RWPE2 (cell line): ENCODE results near the gene GRIP2.

ENCODE experiments used
- ATAC-seq: fragments of 200-7000 bp; cut with Tn5 transposase; 3 replicates; pipeline ENCODE4 v1.9.1; 2021; ENCODE audit warnings: low read depth
- DNase-seq: peaks from one replicate; pipeline ENCODE4 v3.0.0-alpha.2; 2020; ENCODE audit warnings: low spot score
- H3K27ac ChIP-seq: fragments of 450-650 bp; 2 replicates; pipeline ENCODE4 v1.5.1; 2017; ENCODE audit warnings: mild to moderate bottlenecking; ENCODE audit not compliant: poor library complexity, severe bottlenecking
- H3K27me3 ChIP-seq: fragments of 250-450 bp; sonication (Bioruptor Pico); 2 replicates; pipeline ENCODE4 v1.5.1; 2021; ENCODE audit warnings: mild to moderate bottlenecking, moderate library complexity; ENCODE audit not compliant: insufficient read depth, poor library complexity, severe bottlenecking
- H3K36me3 ChIP-seq: fragments of 250-450 bp; sonication (Bioruptor Pico); 2 replicates; pipeline ENCODE4 v1.5.1; 2020; ENCODE audit warnings: low read depth, mild to moderate bottlenecking, moderate library complexity
- H3K4me1 ChIP-seq: fragments of 250-450 bp; sonication (Bioruptor Pico); 2 replicates; pipeline ENCODE4 v1.5.1; 2021; ENCODE audit warnings: mild to moderate bottlenecking, moderate library complexity; ENCODE audit not compliant: insufficient read depth, poor library complexity, severe bottlenecking
- H3K4me3 ChIP-seq: fragments of 250-450 bp; sonication (Bioruptor Pico); 2 replicates; pipeline ENCODE4 v1.5.1; 2021; ENCODE audit warnings: mild to moderate bottlenecking, moderate library complexity; ENCODE audit not compliant: severe bottlenecking
- H3K9me3 ChIP-seq: fragments of 250-450 bp; sonication (Bioruptor Pico); 2 replicates; pipeline ENCODE4 v1.5.1; 2021; ENCODE audit warnings: mild to moderate bottlenecking, moderate library complexity; ENCODE audit not compliant: severe bottlenecking
- TF ChIP-seq, protein P1 (sequence below): fragments of 450-650 bp; IDR thresholded peaks from one replicate; pipeline ENCODE4 v1.5.1; 2017; ENCODE audit warnings: mild to moderate bottlenecking, moderate library complexity; ENCODE audit not compliant: poor library complexity, severe bottlenecking

GRIP2 gene

DNA sequence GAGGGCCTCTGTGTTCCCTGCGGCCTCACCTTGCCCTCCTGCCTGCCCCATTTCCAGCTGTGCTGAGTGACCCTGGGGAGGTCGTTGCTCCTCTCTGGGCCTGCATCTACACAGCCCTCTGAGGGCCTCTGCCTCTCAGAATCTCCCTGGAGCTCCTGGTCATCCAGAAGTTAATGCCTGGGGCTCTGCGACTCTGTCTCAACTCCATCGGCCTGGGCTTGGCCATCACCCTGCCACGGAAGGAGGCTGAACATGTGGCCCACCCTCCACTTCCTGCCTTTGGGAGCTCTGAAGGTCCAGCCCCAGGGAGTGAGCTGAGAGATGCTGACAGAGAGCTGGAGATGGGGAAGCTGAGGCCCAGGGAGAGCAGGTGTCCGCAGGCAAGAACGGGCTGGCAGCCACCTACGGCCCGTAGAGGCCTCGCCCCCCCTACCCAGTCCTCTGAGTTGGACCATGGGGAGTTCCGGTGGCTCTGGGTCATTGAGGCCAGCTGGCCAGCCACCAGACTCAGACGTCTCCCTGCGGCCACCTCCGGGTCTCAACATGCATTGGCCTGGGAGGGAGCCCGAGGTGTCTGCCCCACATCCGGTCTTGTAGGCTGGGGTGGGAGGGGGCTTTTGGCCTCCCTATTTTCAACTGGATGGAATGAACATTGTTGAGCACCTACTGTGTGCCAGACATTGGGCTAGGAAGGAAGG, 34.2 kb downstream of the GRIP2 start:
- H3K36me3 ChIP-seq, result no peaks in the 10 kb centered on the region
- TF ChIP-seq, protein P1, sequence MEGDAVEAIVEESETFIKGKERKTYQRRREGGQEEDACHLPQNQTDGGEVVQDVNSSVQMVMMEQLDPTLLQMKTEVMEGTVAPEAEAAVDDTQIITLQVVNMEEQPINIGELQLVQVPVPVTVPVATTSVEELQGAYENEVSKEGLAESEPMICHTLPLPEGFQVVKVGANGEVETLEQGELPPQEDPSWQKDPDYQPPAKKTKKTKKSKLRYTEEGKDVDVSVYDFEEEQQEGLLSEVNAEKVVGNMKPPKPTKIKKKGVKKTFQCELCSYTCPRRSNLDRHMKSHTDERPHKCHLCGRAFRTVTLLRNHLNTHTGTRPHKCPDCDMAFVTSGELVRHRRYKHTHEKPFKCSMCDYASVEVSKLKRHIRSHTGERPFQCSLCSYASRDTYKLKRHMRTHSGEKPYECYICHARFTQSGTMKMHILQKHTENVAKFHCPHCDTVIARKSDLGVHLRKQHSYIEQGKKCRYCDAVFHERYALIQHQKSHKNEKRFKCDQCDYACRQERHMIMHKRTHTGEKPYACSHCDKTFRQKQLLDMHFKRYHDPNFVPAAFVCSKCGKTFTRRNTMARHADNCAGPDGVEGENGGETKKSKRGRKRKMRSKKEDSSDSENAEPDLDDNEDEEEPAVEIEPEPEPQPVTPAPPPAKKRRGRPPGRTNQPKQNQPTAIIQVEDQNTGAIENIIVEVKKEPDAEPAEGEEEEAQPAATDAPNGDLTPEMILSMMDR, result no peak
- peaks cover 6% of the 10 kb centered on the region for H3K9me3 ChIP-seq
- H3K27me3 ChIP-seq, result no peaks in the 10 kb centered on the region
- DNase-seq, result no peak
- ATAC-seq, result no peak
- no peak overlapping the region for H3K4me3 ChIP-seq
- H3K27ac ChIP-seq, result no peak overlapping the region
- H3K4me1 ChIP-seq, result no peaks in the 10 kb centered on the region

DNA sequence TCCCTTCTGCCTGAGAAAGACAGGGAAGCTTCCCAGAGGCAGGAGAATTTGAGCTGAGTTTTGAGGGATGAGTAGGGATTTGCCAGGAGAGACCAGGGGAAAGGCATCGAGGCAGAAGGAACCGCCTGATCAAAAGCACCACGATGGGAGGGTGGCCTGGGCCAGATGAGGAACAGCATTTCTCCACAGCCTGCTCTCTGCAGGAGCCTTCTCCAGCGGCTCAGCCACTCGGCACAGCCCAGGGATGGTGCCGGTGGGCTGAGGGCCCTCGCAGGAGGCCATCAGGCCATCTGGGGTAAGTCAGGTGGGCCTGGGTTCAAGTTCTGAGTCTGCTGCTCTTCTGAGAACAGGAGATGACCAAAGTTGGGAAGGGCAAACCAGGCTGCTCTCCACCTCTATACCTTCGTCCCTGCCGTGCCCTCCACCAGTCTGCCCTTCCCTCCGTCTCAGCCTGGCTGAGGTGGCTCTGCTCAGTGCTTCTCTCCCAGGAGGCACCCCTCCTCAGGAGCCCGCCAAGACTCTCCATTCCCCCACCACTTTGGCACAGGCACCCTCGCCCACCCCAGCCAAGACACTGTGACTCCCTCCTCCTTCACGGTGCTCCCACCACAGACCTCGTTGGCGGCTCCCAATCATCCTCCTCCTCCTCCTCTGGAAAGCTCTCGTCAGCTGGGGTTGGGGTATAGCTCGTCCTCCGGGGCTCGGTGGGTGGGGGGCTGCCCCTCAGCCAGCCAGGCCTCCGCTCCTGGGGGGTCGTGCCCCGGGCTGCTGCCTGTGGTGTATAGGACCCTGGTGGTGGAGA, 34.9 kb downstream of the GRIP2 start:
- TF ChIP-seq, protein P1, result no peak
- Histone ChIP-seq H3K27ac (no peak overlapping the region), H3K4me3 (no peak overlapping the region), H3K9me3 (peaks cover 6% of the 10 kb centered on the region), H3K4me1 (no peaks in the 10 kb centered on the region), H3K27me3 (no peaks in the 10 kb centered on the region), H3K36me3 (no peaks in the 10 kb centered on the region)
- DNase-seq (no peak), ATAC-seq (no peak)

DNA sequence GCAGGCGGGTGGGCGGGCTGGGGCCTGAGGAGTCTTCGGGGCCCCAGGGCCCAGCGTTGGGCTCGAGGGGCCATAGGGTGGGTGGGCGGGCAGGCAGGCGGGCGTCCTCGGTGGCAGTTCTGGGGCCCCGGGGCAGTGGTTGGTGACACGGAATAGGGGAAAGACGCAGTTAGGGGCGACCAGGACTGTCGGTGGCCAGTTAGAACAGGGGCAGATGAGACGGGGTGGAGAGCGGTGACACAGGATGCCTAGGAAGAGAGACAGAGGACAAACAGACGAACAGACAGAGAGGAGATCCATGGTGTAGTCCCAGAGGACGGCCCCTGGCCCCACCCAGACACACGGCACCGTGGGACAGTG, 36.5 kb downstream of the GRIP2 start:
- DNase-seq (peak; percentile 7), ATAC-seq (no peak)
- Histone ChIP-seq H3K9me3 (peaks cover 6% of the 10 kb centered on the region), H3K36me3 (no peaks in the 10 kb centered on the region), H3K4me3 (no peak overlapping the region), H3K4me1 (no peaks in the 10 kb centered on the region), H3K27me3 (no peaks in the 10 kb centered on the region), H3K27ac (no peak overlapping the region)
- TF ChIP-seq, protein P1, result no peak

DNA sequence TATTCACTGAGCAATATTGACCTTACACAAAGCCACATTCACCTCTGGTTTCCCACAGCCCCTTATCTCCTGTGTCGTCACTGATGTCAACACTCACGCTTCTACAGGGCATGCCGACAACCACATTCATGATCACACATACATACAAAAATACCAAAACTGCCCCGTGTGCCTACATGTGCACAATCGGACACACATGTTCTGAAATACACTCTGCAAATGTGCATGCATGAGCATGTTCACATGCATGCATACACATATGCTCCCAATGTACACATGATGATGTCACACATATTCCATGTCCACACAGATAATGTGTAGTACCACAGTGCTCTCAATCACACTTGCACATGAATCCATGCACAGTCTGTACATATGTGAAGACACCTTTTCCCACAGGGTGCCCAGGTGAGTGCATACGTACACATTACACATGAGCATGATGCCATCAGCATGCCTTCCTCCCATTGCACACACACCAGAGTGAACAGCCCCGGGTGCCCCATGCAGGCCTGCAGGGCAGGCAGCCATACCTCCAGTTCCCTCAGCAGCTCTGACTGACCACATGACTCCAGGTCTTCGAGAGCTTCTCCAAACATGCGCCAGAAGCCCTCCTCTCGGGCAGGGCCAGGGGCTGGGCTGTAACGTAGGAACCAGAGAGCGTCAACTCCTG, 37.0 kb downstream of the GRIP2 start:
- Histone ChIP-seq H3K36me3 (no peaks in the 10 kb centered on the region), H3K27ac (no peak overlapping the region), H3K27me3 (no peaks in the 10 kb centered on the region), H3K4me1 (no peaks in the 10 kb centered on the region), H3K4me3 (no peak overlapping the region), H3K9me3 (peaks cover 6% of the 10 kb centered on the region)
- ATAC-seq (no peak), DNase-seq (no peak)
- TF ChIP-seq, protein P1, result no peak
